Stimulated activated CD4-positive, alpha-beta T cell treated with anti-CD3 and anti-CD28 coated beads, TNF-alpha, amount 100 ng/mL, for 24 hours (primary cell): ENCODE measurements around the gene CTNNB1.

Experiments
- DNase-seq, 3 experiments: peaks; one replicate each; pipeline ENCODE4 v3.0.0-alpha.2; 2020; ENCODE audit warnings: low read depth in 3 of 3

Gene CTNNB1

DNA sequence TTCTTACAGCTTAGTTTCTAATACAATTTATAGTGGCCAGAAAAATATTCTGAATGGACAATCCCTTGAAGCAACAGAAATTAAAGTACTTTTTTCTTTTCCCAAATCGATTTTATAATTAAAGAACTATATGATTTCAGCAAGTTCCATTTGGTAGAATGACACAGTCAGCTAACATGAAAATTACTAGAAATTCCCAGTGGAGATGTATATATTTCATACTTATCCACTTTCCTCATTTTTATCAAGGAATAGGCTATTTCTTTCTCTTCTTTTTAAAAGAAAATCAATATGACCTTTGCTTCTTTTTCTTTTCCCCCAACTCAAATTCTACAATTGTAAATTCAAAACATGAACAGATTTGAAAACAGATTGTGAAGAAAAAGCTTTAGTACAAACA is 6.4 kb upstream of the CTNNB1 start:
- DNase-seq: no peak

DNA sequence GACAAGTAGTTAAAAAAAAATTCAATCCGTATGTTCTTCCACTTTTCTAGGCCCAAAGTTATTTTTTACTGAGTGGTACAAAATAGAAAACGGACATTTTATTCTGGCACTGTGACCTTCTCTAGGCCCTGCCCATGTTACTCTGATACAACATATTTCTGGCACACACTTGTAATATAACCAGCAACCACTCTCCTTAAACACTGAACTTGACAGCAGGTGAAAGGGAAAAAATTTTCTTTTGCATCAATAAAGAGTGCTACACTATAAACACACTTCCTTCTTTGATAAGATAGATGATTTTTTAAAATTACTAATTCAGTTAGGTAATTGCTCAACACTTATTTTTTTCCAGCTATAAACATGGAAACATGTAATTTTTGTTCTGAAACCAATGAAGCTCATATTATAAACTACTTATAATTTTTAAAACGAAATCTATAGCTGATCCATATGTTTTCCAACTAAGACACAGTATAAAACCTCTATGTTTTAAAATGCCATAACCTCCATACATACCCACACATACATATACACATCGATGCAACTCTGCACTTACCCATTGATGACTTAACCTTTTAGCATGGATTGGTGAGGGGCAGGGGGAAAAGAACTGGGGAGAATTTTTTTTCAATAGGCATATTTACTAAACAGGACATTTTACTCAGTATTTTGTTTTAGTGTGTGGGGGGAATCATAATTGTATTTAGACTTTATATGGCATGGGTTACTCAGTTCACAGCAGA is 5.3 kb upstream of the CTNNB1 start:
- no peak for DNase-seq

DNA sequence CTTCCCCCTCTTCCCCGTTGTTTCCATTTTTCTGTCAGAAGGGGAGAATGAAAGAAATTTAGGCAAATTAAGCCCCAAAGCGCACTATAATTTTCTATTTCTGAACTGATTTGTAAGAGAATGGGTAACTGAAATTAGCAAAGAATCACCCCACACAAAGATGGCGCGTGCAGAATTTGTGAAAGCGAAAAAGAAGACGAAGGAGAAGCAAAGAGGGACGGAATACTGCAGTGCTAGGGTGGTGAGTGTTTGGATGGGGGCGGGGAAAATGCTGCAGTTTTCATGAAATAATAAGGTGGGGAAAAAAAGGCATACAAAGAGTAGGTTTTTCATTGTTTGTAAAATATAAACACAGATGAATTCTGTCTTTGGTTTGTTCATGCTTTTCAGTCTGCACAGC is 4.6 kb upstream of the CTNNB1 start:
- DNase-seq: no peak

DNA sequence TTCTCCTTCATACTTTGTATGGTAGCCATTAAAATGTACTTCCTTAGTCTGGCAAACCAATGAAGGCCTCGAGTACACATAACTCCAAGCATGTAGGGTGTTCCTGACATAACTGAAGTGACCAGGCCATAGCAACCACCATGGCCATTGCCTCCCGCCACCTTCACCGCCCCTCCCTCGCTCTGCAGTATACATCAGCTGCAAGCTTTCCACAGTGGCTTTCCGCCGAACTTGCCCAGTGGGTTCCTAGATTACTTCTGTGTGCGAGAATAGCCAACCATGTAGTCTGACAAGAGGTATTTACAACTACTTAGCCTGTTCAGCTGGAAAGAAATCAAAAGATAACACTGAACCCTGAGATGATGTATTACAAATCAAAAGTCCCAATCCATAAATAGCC is 3.4 kb upstream of the CTNNB1 start:
- no peak for DNase-seq

DNA sequence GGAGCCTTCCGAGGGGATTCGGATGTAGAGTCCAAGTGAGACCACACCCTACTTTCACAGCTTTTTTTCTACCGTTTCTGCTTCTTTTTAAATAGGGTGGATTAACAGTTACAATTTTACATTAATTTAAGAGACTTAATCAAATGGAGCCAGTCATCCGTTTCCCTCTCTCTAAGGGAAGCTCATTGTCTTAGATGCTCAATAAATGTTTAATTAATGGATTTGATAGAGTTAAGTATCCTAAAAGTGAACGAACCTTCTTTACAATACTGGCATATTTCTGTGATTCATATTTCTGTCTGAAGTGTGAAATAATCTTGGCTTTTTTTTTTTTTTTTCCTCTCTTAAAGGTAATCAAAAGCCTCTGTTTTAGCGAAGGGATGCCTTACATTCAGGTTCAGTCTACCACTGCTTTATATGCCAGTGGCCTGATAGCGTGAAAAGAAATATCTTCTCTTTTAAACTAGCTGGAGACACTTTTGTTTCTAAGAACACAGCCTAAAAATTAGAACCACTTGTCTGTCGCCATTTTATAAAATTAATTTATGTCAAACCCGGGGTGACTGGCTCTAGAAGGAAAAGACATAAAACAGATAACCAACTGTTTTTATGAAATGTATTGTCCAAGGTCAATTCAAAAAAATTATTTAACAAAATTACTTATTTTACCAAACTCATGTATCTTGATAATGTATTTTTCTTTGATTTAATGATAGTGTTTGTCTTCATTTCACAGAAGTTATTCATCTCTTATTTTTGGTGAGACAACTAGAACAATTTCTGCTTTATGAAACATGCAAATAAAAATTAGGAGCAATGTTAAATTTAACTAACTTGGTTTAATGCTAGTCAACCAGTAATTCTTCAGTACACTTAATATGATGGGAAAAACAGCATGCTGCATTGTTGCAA is 2.5 kb upstream of the CTNNB1 start:
- no peak for DNase-seq

DNA sequence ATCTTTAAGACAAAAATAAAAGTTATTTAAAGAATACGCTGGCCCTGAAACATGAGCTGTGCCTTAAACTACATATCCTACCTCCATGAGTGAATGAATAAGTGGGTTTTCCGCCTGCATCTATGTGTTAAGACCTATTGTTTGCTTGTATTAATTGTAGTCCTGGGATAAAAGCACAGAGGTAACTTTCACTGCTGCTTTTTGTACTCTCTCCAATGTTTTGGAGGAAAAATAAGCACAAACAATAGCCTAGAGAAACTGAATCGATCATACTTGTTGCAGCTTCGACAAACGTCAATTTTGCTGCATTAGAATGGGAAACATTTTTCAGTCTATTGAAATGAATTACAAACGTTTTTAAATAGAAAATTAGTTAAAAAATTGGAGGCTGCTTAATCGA is 1.3 kb upstream of the CTNNB1 start:
- no peak for DNase-seq

DNA sequence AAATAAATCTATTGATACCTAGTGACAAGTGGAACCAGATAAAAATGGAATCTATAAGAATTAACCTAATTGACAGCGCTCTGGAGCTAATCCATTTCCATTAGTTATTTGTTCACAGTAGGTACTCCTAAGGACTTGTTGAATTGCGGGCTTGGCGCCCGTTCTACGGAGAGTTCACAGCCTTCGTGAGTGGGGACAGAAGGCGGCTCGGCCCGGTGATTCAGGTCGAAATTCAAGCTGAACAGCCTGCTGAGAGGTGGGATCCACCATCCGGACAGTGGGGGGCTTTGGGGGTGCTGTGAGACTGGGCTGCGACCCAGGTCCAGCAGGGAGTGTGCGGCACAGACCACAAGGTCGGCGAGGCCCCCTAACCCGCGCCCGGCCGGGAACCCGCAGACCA is 779 bp upstream of the CTNNB1 start:
- DNase-seq: peak in 1 of 3 experiments; percentile 16

DNA sequence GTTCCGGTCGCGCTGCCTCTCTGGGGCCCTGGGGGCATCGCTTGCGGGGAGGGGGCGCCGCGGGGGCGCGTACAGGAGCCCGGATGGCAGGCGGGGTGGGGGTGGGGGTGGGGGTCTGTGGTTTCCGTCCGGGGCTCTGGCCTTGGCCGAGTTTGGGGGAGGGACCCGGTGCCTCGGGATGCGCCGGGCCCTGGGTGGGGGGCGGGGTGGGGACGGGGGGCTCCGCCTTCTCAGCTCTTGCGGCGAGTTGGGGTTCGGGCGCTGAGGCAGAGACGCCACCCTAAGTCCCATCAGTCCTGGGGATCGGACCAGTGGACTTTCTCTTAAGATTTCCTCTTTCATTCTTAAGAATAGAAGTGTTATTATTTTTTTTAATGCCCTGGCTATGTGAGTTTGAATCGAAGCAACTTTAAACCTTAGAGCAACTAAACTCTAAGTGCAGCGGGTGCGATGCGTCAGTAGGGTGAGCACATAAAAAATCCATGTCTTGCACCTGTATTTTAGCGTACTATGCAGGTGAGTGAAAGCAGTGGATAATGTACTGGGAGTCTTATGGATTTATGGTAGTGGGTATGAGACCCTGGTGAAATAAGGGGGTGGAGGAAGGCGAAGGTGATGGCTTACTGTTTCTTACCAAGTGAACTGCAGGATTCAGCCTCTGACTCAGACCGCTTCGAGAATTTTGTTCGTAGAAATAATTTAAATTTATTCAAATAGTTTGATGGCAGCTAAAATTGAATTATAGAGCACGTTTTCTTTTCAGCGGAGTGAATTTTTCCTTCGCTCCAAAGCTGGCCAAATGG is 762 bp downstream of the CTNNB1 start:
- DNase-seq: peak in 2 of 3 experiments; percentile 5 to 32

DNA sequence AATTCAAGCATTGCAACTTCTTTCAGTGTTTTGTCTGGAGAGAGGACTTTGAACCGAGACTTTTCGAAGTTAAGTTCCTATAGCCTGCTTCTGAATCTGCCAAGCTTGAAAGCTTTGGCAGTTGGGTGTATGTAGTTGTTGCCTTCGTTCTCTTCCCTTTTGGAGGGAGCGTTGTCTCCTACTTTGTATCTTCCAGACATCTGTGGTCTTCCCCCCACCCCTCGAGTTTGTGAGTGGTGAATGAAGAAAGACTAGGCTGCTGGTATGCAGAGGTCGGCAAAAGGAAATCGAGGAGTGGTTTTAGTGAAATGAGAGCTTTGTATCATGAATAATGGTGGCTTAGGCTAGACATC is 1.3 kb downstream of the CTNNB1 start:
- no peak for DNase-seq

DNA sequence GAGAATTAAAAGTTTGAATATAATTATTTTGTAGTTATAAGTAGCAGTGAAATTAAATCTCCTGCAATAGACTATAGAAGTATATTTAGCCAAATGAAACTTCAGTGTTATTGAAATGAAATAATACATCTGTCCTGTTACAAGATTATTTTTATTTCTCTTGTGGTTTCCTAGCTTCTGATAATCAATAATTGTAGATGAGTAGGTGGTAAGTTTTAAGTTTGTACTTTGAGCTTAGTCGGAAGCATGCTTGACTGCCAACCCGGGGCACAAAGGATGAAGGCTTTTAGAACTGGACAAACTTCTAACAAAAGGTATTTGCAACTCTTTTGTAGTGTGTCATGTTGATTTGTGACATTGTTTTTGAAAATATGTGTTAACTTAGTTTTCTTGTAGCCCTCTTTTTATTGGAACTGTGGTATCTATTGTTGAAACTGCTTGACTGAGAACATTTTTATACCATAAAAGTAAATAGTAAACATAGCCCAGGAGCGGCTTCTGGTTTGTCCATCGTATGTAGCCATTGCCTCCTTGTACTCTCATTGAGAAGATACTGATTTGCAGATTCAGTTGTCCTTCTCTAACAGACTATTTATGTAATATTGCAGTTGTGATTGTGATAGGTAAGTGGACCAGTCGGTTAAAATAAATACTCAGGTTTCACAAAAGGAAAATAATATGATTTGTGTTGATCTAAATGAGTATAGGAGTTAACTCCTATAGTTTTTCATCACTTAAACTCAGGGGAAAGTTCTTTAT is 2.9 kb downstream of the CTNNB1 start:
- DNase-seq: no peak

DNA sequence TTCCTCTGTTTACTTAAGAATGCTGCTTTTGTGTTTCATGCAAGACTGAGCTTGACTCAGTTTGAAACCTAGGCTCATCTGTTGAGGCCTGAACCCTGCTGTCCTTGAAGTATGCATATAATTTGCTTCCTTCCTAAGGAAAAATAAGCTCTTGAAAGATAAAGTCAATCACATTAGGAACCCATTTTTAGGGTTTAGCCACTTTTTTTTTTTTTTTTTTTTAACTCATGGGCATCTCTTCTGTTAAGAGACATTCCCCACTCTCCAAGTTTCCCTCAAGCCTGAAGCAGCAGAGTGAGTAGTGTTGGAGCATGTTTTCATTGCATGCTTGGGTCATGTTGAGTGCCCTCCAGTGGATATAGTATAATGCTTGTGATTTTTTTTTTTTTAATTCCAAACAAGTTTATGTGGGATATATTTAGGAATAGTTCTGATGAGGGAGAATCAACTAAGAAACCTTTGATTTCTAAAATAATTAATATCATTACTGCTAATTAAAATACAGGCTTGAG is 3.6 kb downstream of the CTNNB1 start:
- DNase-seq: no peak

DNA sequence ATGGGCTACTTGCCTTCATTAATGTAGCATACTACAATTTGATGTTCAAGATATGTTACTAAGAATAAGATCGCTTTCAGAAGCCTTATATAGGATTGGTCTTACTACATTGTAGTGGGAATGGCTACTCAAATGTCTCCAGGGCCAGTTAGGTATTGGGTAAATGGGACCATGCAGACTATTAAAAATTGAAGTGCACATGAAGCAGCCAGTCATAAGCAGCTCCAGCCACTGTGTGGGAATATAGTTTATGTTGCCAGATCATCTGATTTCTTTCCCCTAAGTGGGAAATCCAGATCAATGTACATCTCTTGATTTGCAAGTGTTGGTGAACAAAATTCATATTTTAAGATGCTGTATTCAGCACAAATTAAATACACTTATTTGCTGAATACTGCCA is 5.1 kb downstream of the CTNNB1 start:
- no peak for DNase-seq

DNA sequence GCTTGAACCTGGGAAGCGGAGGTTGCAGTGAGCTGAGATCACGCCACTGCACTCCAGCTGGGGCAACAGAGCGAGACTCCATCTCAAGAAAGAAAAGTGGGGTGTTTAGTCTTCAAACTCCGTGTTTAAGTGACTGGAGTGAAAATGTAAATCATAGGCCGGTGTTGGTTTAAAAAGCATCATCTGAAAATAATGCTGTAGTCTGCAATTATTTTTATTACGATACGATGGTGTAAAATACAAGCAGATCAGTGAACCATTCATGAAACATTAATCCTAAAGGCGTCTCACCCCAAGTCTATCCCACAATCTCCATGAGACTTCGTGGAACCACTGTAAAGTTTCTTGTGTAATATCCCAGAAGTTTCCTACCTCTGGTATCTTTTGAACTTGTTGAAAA is 6.3 kb downstream of the CTNNB1 start:
- DNase-seq: no peak

DNA sequence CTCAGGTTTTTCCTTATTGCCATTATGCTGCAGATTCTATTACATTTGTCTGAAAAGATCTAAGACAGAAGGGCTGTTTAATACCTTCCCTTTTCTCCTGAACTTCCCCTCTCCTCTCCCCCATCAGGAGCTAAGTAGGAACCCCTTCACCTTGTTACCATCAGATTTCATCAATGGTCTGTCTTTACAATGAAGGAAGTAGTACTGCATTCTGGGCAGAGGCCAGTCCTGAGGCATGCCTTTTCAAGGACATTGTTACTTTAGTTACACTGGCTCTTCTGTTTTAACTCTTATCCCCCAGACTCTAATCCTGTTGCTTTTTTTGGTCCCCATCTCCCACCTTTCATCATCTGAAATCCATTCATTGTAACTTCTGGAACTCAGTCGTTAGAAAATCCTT is 8.1 kb downstream of the CTNNB1 start:
- DNase-seq: no peak

DNA sequence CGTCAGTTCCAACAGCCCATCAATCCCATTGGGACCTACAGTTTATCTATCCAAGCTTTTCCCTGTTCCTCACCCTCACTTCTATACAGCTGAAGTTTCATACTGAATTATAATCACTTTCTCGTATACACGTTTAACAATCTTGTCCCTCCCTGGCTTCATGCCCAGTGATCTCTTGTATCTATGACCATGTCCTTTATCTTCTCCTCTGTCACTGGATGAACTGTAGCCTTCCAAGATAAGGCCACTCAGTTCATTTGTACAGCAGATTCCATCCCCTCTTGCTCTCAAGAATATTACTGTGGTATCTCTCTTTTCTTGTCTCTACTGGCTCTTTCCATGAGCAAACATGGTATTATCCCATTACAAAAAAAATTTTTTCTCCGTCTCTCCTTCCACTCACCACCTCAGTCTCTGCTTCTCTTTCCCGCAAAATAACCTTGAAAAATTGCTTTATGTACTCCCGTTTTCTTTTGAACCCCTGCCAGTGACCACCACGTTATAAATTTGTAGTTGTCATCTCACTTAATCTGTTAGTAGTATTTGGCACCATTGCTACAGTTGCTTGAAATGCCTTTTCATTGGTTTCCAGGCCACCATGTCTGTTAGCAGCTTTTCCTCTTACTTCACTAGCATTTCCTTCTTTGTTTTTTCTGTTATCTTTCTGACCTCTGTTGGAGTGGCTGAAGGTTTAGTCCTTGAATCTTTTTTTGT is 9.4 kb downstream of the CTNNB1 start:
- DNase-seq: no peak

DNA sequence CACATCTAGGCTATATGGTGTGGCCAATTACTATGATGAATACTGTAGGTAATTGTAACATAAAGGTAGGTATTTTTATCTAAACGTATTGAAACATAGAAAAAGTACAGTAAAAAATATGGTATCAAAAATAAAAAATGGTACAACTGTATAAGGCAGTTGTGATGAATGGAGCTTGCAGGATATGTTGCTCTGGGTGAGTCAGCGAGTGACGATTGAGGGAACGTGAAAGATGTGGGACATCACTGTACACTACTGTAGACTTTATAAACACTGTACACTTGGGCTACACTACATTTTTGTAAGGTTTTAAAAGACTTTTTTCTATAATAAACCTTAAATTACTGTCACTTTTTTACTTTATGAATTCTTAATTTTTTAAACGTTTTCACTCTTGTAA is 10.3 kb downstream of the CTNNB1 start:
- DNase-seq: no peak

DNA sequence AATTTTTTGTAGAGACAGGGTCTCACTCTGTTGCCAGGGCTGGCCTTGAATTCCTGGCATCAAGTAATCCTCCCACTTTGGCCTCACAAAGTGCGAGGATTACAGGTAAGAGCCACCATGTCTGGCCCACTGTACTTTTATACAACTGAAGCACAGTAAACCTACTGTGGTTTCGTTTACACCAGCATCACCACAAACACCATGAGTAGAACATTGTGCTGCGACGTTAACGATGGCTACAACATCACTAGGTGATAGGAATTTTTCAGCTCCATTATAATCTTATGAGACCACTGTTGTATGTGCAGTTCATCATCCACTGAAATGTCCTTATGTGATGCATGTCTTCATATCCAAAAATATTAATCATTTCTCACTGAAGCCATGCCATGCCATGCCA is 11.7 kb downstream of the CTNNB1 start:
- no peak for DNase-seq

DNA sequence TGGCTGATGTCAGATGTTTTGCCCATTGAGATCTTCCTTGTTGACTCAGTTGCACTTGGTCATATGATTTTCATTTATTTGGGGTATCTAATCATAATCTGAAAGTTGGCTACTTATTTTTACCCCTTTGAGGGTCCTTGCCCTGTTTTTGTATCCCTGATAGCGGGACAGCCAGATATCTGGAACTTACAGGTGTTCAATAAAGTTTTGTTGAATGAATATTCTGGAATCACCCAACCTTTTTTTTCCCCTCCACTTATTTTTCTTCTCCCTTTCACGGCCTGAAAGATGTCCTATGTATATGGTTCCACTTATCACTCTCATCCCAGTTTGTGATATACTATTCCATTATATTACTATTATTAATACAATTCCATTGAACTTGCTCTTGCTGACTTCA is 12.8 kb downstream of the CTNNB1 start:
- DNase-seq: no peak

DNA sequence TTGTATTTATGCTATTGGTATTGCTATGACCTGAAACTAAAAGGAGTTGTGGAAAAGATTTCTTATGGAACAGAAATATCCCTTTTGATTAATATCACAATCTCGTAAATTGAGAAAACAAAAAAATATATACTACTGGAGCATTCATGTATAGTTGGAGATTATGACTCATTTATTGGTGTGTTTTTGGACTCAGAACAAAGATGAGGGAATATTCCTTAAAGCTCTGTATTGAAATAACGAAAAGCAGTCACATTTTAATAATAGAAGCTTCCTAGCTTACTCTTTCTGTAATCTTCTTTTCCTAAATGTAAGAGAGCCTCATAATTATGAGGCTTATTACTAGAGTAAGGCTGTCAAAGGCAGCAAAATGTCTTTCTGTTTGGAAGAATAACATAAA is 14.3 kb downstream of the CTNNB1 start:
- DNase-seq: no peak

DNA sequence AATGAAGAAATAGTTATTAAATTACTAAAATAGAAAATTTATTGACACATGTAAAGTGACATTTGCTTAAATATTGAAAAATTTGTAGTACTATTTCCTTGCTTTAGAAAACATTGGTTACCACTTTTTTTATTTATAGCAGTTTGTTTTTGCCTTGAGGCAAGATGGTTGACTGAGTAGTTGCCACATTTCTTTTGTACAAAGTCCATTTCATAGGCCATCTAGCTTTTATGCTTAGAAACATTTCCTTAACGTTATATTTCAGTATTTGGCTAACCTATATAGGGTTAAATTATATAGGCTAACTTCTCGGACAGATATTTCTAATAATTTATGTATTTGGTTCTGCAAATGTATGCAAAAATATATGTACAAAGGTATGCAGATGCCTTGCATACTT is 17.1 kb downstream of the CTNNB1 start:
- DNase-seq: no peak

DNA sequence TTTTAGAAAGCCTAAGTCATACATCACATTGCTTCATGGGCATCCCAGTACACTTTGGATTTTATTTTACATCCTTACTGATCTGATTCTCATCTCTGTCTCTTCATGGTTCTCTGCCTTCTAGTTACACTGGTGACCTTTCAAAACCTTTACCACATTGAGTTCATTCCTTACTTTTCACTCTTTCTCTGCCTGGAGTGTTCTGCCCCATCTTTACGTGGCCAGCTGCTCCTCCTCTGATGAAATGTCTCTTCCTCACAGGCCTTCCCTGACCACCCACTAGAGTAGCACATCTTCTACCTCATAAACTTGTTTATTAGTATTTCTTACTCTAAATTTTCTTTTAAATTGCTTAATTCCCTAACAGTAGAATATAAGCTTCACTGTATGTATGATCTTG is 17.7 kb downstream of the CTNNB1 start:
- DNase-seq: no peak
